HG03460 (cell line): Measurements from ENCODE around the gene NGRN.

Source experiments
- ATAC-seq: cut with Tn5 transposase; IDR thresholded peaks from one replicate; pipeline ENCODE4 v1.9.1; 2021; ENCODE audit not compliant: unreplicated experiment

The NGRN gene

DNA sequence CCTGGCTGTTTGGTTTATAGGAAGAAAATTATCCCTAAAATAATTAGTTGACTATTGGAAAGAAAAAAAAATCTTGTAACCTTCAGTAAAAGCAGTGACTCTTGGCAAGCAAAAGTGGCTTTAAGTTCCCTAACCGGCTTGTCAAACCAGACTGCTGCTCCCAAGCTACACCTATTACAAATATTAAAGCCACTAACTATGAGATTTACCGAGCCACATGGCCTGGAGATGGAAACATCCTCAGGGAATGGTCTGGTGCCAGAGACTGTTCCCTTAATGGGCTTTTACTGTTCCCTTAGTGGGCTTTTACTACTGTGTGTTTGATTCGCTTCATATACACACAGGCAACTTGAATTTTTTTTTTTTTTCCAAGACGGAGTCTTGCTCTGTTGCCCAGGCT, 50.7 kb downstream of the NGRN start:
- ATAC-seq: no peak

DNA sequence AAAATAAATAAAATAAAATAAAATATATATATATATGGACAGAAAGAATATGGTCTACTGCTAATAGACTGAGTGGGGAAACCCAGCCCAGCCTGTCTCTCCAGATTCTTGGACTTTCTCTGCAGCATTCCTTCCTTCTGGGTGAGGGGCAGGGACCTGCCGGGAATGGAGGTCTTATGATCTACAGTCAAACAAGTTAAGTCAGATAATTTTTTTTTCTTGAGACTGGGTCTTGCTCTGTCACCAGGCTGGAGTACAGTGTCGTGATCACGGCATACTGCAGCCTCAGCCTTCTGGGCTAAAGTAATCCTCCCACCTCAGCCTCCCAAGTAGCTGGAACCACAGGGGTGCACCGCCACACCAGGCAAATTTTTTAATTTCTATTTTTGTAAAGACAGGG, 53.1 kb downstream of the NGRN start:
- no peak for ATAC-seq

DNA sequence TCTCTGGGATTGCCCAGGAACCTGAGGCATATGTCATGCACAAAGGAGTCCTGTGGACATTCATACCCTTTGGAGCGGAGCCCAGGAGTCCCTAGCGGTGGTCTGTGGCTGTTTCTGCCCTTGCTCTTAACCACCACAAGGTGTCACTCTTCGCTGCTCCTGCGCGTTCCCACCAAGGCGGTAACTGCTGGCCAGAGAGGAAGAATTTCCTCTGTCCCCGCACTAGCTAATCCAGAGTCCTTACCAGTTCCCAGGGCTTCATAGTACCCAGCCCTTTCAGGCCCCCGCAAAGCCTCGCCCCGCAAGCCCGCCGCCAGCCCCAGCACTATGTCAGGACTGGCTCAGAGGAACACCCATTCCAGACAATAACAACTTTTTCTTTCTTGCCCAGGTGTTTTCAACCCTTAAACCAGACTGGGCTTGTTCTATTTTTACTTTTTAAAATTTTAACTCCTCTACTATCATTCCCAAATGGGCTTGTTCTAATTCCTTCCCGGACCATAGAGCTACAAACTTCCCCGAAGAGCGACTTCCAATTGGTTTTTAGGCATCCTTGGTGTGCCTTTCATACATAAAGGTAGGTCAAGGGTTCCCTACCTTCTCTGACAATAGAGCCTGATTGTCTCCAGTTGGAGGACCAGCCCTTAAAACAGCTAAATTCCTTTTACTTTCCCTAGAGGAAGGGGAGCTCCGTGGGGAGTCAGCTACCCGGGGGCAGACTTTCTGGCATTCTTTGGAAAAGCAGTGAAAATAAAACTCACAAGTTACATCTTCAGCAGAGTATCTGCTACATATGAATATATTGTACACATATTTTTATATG, 54.8 kb downstream of the NGRN start:
- ATAC-seq: peak; percentile 89

DNA sequence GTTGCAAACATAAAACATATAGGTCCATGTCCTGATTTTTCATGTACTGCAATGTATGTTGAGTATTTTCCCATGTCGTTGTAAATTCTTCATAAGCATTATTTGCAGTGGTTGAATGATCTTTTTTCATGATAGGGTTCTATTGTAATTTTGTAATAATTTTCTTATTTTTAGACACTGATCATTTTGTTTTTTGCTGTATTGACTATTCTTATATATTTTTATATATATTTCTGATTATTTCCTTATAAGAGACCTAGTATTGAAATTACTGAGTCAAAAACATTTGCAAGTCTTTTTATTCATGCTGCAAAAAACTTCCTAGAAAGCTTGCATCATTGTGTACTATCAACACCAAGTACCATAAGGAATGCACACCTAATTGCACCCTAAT, 55.4 kb downstream of the NGRN start:
- ATAC-seq: no peak
